SU-DHL-6 (cell line): ENCODE data around the gene SYTL4.

Experiments used
- CTCF ChIP-seq: fragments of 200-600 bp; sonication (generic); IDR thresholded peaks from one replicate; pipeline ENCODE4 v1.5.1; 2017; ENCODE audit warnings: antibody characterized with exemption, mild to moderate bottlenecking, low read length, moderate library complexity; ENCODE audit not compliant: insufficient read depth, poor library complexity, severe bottlenecking
- EZH2phosphoT487 ChIP-seq: fragments of 200-600 bp; sonication (generic), shearing (Covaris generic); conservative IDR thresholded peaks from 2 replicates; pipeline ENCODE4 v1.6.1; 2018; ENCODE audit warnings: mild to moderate bottlenecking, antibody characterized with exemption, low read length, moderate library complexity, mixed read lengths

GRCh38 chrX:100680756-100681155 is 51.2 kb downstream of the SYTL4 start:
- no peak for TF ChIP-seq CTCF
- TF ChIP-seq EZH2phosphoT487 = no peak
